Lower leg skin (tissue), 3 donors: ENCODE data around the gene ZBTB26.
"Not testable (repeated sequence)": the region's sequence is repeated elsewhere in the genome, so short reads cannot be mapped to it uniquely, and the experiment has no call there.

Source experiments
- CTCF ChIP-seq, 3 donors: fragments of 450-650 bp; IDR thresholded peaks; one replicate each; pipeline ENCODE4 v1.5.1; 2016; ENCODE audit warnings: antibody characterized with exemption in 3 of 3, mild to moderate bottlenecking in 3 of 3, moderate library complexity in 2 of 3
- POLR2A ChIP-seq, 2 donors: fragments of 450-650 bp; IDR thresholded peaks; one replicate each; pipeline ENCODE4 v1.6.1; 2016 to 2017; ENCODE audit warnings: antibody characterized with exemption in 2 of 2, mild to moderate bottlenecking in 1 of 2, moderate library complexity in 1 of 2

GRCh38 chr9:122867276-122867675 is 64.0 kb downstream of the ZBTB26 start:
- TF ChIP-seq CTCF, POLR2A (IDR thresholded peaks at IDR 0.05): not testable (repeated sequence)
